Stomach (tissue), 4 donors: ENCODE measurements around the gene CRISPLD2.

Experiments used
- CTCF ChIP-seq, 7 experiments: fragments of 450-650 bp in 4 of 7; fragments of 200-600 bp in 3 of 7; sonication (generic) in 3 of 7; IDR thresholded peaks; one replicate each; pipeline ENCODE4 v1.5.1; 2016 to 2019; ENCODE audit warnings: antibody characterized with exemption in 7 of 7, control low read depth in 2 of 7, mild to moderate bottlenecking in 1 of 7
- EP300 ChIP-seq: sonication (generic); formaldehyde crosslinking; IDR thresholded peaks from one replicate; pipeline ENCODE4 v1.6.1; 2017; ENCODE audit warnings: antibody characterized with exemption
- POLR2AphosphoS5 ChIP-seq, 3 donors: sonication (generic); formaldehyde crosslinking; IDR thresholded peaks; one replicate each; pipeline ENCODE4 v1.6.1; 2016; ENCODE audit warnings: antibody characterized with exemption in 3 of 3

DNA sequence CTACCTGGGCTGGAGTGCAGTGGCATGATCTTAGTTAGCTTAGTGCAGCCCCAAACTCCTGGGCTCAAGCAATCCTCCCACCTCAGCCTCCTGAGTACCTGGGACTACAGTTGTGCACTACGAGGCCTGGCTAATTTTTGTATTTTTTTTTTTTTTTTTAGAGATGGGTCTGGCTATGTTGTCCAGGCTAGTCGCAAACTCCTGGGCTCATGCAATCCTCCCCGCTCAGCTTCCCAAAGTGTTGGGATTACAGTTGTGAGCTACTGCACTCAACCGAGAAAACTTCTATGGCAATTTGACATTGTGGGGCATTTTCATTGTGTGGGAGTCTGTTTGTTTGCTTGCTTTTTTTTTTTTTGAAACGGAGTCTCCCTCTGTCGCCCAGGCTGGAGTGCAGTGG lies 30.0 kb downstream of the CRISPLD2 start:
- TF ChIP-seq CTCF (IDR thresholded peaks at IDR 0.05) (no peak), EP300 (no peak), POLR2AphosphoS5 (IDR thresholded peaks at IDR 0.05) (no peak)
